ENCODE measurements around the gene CCDC89. TPM values are rescaled to one million over a fixed set of nuclear protein-coding genes. Genes with fewer than 3 reads are reported as not detected.

The CCDC89 gene
- total RNA-seq, 1 experiment from 2014 or later: not detected

DNA sequence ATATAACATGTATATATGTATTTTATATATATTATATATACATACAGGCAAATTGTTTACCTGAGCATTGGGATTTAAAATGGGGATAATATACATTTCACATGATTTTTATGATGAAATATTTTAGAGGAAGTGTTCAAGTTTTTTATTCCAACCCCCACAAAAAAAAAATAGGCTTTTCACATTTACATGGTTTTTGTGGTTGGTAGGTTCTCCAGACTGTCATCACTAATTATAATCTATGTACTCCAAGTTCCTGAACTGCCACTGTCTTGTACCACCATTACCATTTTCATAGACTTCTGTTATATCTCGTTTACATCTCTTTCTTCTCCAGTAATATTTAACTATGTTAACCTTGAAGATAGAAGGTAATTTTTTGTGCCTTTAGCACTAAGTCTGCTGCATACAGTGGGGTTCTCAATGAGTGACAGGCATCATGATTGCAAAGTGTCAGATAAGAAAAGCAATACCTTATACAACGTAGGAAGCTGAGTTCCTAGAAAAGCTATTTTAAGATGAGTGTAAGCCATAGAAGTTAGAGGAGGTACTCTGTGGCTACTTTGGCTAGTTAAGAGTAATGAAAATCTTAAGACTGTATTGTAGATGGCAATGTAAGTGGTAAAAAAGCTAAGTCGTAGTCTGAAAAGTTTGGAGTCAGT lies 33.1 kb downstream of the CCDC89 start:
- DNase-seq (ENCODE audit: low spot score): no peak

- DNase-seq (ENCODE audit: low spot score): no peak
These were observed 34.9 kb downstream of the CCDC89 start for GRCh38 chr11:85651118-85651517.

DNA sequence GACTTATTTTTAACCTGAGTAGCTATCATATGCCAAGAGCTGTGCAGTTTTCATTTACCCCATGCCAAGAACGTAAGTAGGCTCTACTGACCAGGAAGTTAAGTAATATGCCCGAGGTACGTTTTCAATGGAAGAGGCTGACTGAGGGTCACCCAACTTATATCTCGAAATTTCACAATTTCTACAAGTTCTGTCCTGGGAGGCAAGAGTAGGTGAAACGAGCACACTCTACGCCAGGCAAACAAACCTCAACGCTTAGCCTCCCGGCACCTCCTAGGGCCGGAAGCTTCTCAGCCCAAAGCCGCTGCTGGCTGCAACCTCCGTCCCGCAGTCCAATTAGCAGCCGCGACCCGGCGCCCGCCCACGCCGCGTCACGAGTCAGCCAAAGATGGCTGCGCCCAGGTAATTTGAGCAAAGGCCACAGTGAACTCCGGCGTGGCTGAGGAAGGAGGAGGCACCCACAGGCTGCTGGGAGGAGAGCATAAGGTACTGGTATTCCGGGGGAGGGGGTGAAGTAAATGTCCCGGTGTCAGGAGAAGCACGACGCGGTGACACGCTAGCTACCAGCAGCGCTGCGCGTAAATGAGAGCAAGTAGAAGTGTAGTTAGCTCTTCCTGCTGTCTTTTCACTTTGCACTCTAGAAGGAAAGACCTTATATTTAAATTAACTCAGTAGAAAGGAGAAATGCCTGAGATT lies 38.2 kb downstream of the CCDC89 start, which contains the start of gene TMEM126A:
TSS of gene TMEM126A (plus strand) at position 364 of the 696 bp plus-strand sequence. CDS start 2,289 bp downstream, outside the sequence.
- DNase-seq (ENCODE audit: low spot score): peak; percentile 85

- no peak for DNase-seq (ENCODE audit: low spot score)
These were observed 38.9 kb downstream of the CCDC89 start for GRCh38 chr11:85647078-85647477.

DNA sequence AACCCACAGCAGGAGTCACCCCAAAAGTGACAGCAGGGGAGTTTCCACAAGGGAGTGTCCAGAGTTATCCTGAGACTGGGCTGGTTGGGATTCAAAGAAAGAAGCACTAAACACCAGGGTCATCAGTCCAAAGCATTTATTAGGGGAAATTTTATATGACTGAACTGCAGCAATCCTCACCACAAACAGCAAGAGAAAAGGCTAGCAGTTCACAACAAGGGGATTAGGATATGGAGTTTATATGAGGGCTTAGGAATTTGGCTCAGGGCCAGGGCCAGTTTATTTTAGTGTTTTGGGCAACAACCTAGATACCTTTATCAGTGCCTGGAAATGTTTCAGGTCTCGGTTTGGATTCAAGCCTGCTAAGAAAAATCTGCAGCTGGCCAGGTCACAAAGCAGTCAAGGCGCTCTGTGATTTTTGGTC lies 42.8 kb downstream of the CCDC89 start:
- DNase-seq (ENCODE audit: low spot score): peak; percentile 33

DNA sequence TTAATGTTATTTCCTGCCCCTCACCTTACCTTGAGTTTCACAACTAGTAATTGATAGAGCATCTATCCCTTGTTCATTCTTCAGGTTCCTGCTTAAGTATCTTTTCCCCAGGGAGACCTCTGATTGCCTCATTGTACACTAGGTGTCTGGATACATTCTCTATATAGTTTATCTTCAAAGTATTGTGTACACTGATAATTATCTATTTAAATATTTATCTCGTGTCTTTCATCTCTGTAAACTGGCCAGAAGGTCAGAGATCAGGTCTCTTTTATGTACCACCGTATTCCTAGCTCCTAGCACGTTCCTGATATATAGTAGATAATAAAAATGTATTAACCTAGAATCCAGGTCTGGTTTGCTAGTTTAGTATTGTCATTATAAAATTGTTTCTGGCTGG lies 51.2 kb downstream of the CCDC89 start:
- no peak for DNase-seq (ENCODE audit: low spot score)

Other genes with a start within 250 kb of the CCDC89 start
- 1.7 and 2.6 TPM in 2 replicates for gene DLG2, start 58.9 kb downstream of the CCDC89 start, total RNA-seq (2014; rRNA removed; shearing (Covaris generic))
- gene TMEM126B, start 57.6 kb downstream of the CCDC89 start, total RNA-seq (2014; rRNA removed; shearing (Covaris generic)): 93.5 and 94.3 TPM in 2 replicates
- 90.7 and 98.7 TPM in 2 replicates for gene TMEM126A, start 38.2 kb downstream of the CCDC89 start, total RNA-seq (2014; rRNA removed; shearing (Covaris generic))
- gene CREBZF, start 21.1 kb downstream of the CCDC89 start, total RNA-seq (2014; rRNA removed; shearing (Covaris generic)): 18.5 and 20.4 TPM in 2 replicates
- gene SYTL2, start 124.9 kb upstream of the CCDC89 start, total RNA-seq (2014; rRNA removed; shearing (Covaris generic)): 56.5 and 61.4 TPM in 2 replicates
- gene CCDC83, start 169.2 kb upstream of the CCDC89 start, total RNA-seq (2014; rRNA removed; shearing (Covaris generic)): not detected in 2 replicates

Data from H4 (cell line).